HEK293 (cell line): ENCODE measurements around the gene IGFL1.
"Not testable (repeated sequence)": the region's sequence is repeated elsewhere in the genome, so short reads cannot be mapped to it uniquely, and the experiment has no call there.

Source experiments
- GLI4 ChIP-seq: fragments of 450-650 bp; formaldehyde crosslinking; IDR thresholded peaks from 2 replicates; pipeline ENCODE4 v1.5.1; 2016; ENCODE audit warnings: missing biosample characterization, missing genetic modification characterization
- ZNF626 ChIP-seq: fragments of 450-650 bp; sonication (Bioruptor Pico); formaldehyde crosslinking; IDR thresholded peaks from 2 replicates; pipeline ENCODE4 v1.5.1; 2018; ENCODE audit warnings: missing biosample characterization, missing genetic modification characterization, inconsistent platforms

GRCh38 chr19:46273931-46274330 is 44.4 kb downstream of the IGFL1 start:
- not testable (repeated sequence) for TF ChIP-seq ZNF626, GLI4 (tag by site-specific recombination)
